Heart left ventricle (tissue), 13 donors: Measurements from ENCODE around the gene OTOGL.

Experiments used
- CTCF ChIP-seq, 12 donors: fragments of 200-600 bp; sonication (generic) in 4 of 12; IDR thresholded peaks; one replicate each; pipeline versions ENCODE4 v1.5.0 to v1.8.0; 2018 to 2022; ENCODE audit warnings: antibody characterized with exemption in 12 of 12, mild to moderate bottlenecking in 5 of 12
- POLR2A ChIP-seq, 2 donors: fragments of 450-650 bp; IDR thresholded peaks; one replicate each; pipeline ENCODE4 v1.6.1; 2017; ENCODE audit warnings: antibody characterized with exemption in 2 of 2, mild to moderate bottlenecking in 2 of 2, moderate library complexity in 2 of 2
- donor health status: ischemic (EF 13 %, LVEDD 7.1; RV severe dilation, severe dysfunction).
- donor health status: DM: no; HTN: yes; CAD: no.
- donor health status: DM: no; HTN: no; CAD: no.
- donor health status: ischemic (EF 25% LVEDD 6.9; RV normal size, moderate dysfunction).
- donor health status: ischemic (EF 25% LVEDD 5.7; RV mildly dilated, moderate dysfunction).
- donor health status: ischemic (EF 35%, LVEDD 5.7; RV mildly dilated, moderate dysfunction).
- donor health status: nonischemic (EF 11% LVEDD 7.7; RV severe dilation, severe dysfunction).
- donor health status: DM: yes; HTN: yes; CAD: no.
- donor health status: PGD.
- donor health status: ischemic (EF 29% LVEDD 5.4; RV normal size, mild dysfunction).
- donor health status: nonischemic (EF 23%, LVEDD 6.1; RV moderate dilation, normal function).

DNA sequence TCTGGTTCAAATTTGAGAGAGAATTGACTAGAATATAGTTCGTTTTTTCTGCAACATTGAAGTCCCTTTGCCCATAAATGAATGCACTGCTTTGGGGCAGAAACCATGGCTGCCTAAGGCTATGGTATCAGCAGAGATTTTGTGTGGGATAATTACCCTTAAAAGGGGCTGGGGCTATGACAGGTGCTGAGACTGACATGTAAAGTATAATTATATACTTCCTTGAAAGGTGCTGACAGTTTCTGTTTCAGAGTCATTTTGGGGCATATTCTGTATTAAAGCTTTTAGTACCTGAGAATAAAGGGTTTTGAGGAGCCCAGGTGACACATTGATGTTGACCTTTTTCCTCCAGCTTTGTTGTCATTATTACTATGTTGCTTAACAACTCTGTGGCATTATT lies 194.4 kb downstream of the OTOGL start:
- no peak for TF ChIP-seq POLR2A (IDR thresholded peaks at IDR 0.05)
- TF ChIP-seq CTCF (IDR thresholded peaks at IDR 0.05) = no peak
